H1 (cell line): ENCODE results near the gene LSR. TPM values are rescaled to one million over a fixed set of nuclear protein-coding genes. Genes with fewer than 3 reads are reported as not detected.

Source experiments
- CTCF ChIA-PET: fragments of 300-600 bp; sonication (Branson Sonifier 250); formaldehyde crosslinking; loops from one replicate; lab custom pipeline; 2021; ENCODE audit not compliant: partially characterized antibody; lab: Charles Lee
- POLR2A ChIA-PET: fragments of 300-600 bp; sonication (Branson Sonifier 250); formaldehyde crosslinking; loops from one replicate; lab custom pipeline; 2021; ENCODE audit warnings: inconsistent platforms; ENCODE audit not compliant: partially characterized antibody; lab: Charles Lee
- DNase-seq, 2 experiments: peaks; one replicate each; pipeline versions ENCODE4 v3.0.0 to v3.0.0-alpha.2; 2010 to 2022; ENCODE audit warnings: low spot score in 2 of 2, low read depth in 1 of 2, mixed read lengths in 1 of 2
- FAIRE-seq: peaks from 2 replicates; lab custom pipeline; 2011; peaks lifted over from hg19 to GRCh38; lab: Jason Lieb, UNC
- H2AFZ ChIP-seq: 2 replicates; pipeline ENCODE4 v1.8.1; 2012; ENCODE audit warnings: low read length, inconsistent platforms
- H2AK5ac ChIP-seq: 2 replicates; pipeline ENCODE4 v1.6.1; 2013; ENCODE audit warnings: low read depth, low read length
- H2BK120ac ChIP-seq: replicated peaks from 2 replicates; pipeline ENCODE3; 2013; ENCODE audit warnings: low read depth, low read length, inconsistent platforms
- H2BK12ac ChIP-seq: 2 replicates; pipeline ENCODE4 v1.6.1; 2013; ENCODE audit warnings: low read depth, low read length
- H2BK15ac ChIP-seq: 2 replicates; pipeline ENCODE4 v1.6.1; 2013; ENCODE audit warnings: low read length
- H2BK20ac ChIP-seq: 2 replicates; pipeline ENCODE4 v1.6.1; 2013; ENCODE audit warnings: low read length
- H2BK5ac ChIP-seq: 2 replicates; pipeline ENCODE4 v1.6.1; 2013; ENCODE audit warnings: low read depth, low read length
- H3K14ac ChIP-seq: 2 replicates; pipeline ENCODE4 v1.6.1; 2013; ENCODE audit warnings: inconsistent platforms; ENCODE audit not compliant: insufficient read length
- H3K18ac ChIP-seq: 2 replicates; pipeline ENCODE4 v1.6.1; 2013; ENCODE audit warnings: low read length; ENCODE audit errors: extremely low read depth
- H3K23ac ChIP-seq: 2 replicates; pipeline ENCODE4 v1.6.1; 2013; ENCODE audit warnings: inconsistent platforms; ENCODE audit not compliant: insufficient read length
- H3K23me2 ChIP-seq: 2 replicates; pipeline ENCODE4 v1.6.1; 2013; ENCODE audit warnings: low read depth, low read length
- H3K27ac ChIP-seq: 2 replicates; pipeline ENCODE4 v1.6.1; 2011; ENCODE audit warnings: low read depth, low read length, inconsistent platforms
- H3K27me3 ChIP-seq, 4 experiments: replicated peaks in 1 of 4; 1 replicate in 1 of 4; 2 replicates in 3 of 4; pipeline versions ENCODE4 v1.6.1 to v1.8.1; 2011 to 2013; ENCODE audit warnings: low read length in 3 of 4, mild to moderate bottlenecking in 3 of 4, inconsistent platforms in 2 of 4, mixed read lengths in 2 of 4, moderate library complexity in 1 of 4; ENCODE audit not compliant: control insufficient read depth in 3 of 4, insufficient read depth in 3 of 4; ENCODE audit errors: extremely low read depth in 1 of 4
- H3K36me3 ChIP-seq, 4 experiments: 2 replicates each; pipeline versions ENCODE4 v1.6.1 to v1.8.1; 2011 to 2013; ENCODE audit warnings: mild to moderate bottlenecking in 4 of 4, low read length in 3 of 4, moderate library complexity in 2 of 4, control low read depth in 1 of 4, inconsistent platforms in 1 of 4; ENCODE audit not compliant: insufficient read depth in 4 of 4, control insufficient read depth in 2 of 4
- H3K4ac ChIP-seq: replicated peaks from 2 replicates; pipeline ENCODE3; 2013; ENCODE audit warnings: low read length, low read depth, mixed read lengths, inconsistent platforms; ENCODE audit not compliant: insufficient read length
- H3K4me1 ChIP-seq, 4 experiments: replicated peaks in 1 of 4; 1 replicate in 1 of 4; 2 replicates in 3 of 4; pipeline versions ENCODE4 v1.6.1 to v1.8.1; 2011 to 2013; ENCODE audit warnings: low read length in 3 of 4, inconsistent platforms in 2 of 4, mixed read lengths in 1 of 4; ENCODE audit not compliant: insufficient read depth in 4 of 4, control insufficient read depth in 3 of 4
- H3K4me2 ChIP-seq, 2 experiments: 2 replicates each; pipeline versions ENCODE4 v1.6.1 to v1.8.1; 2011 to 2013; ENCODE audit warnings: low read depth in 2 of 2, low read length in 2 of 2, control low read depth in 1 of 2, inconsistent platforms in 1 of 2, mild to moderate bottlenecking in 1 of 2; ENCODE audit not compliant: insufficient read depth in 1 of 2
- H3K4me3 ChIP-seq, 4 experiments: fragments of 200-600, 300-600 bp in 1 of 4; sonication (generic), shearing (Covaris generic), sonication (Bioruptor Twin) in 1 of 4; 2 replicates each; pipeline versions ENCODE4 v1.5.1 to v1.8.1; 2011 to 2016; ENCODE audit warnings: low read length in 4 of 4, low read depth in 3 of 4, control low read depth in 2 of 4, inconsistent platforms in 2 of 4, mild to moderate bottlenecking in 2 of 4, mixed read lengths in 1 of 4, moderate library complexity in 1 of 4; ENCODE audit not compliant: insufficient read depth in 2 of 4; ENCODE audit errors: extremely low read depth in 1 of 4
- H3K56ac ChIP-seq: replicated peaks from 2 replicates; pipeline ENCODE3; 2013; ENCODE audit warnings: low read depth, mild to moderate bottlenecking, mixed read lengths, low read length, inconsistent platforms; ENCODE audit not compliant: insufficient read length
- H3K79me1 ChIP-seq: 2 replicates; pipeline ENCODE4 v1.6.1; 2013; ENCODE audit warnings: low read depth, low read length, control low read depth
- H3K79me2 ChIP-seq, 2 experiments: 2 replicates each; pipeline versions ENCODE4 v1.6.1 to v1.8.1; 2012 to 2013; ENCODE audit warnings: low read length in 2 of 2, mild to moderate bottlenecking in 2 of 2, inconsistent platforms in 1 of 2; ENCODE audit not compliant: insufficient read depth in 2 of 2, control insufficient read depth in 1 of 2
- H3K9ac ChIP-seq, 4 experiments: replicated peaks in 1 of 4; 1 replicate in 1 of 4; 2 replicates in 3 of 4; pipeline versions ENCODE4 v1.6.1 to v1.8.1; 2011 to 2013; ENCODE audit warnings: low read depth in 3 of 4, low read length in 3 of 4, control low read depth in 2 of 4, mild to moderate bottlenecking in 2 of 4, moderate library complexity in 2 of 4, inconsistent platforms in 1 of 4; ENCODE audit errors: extremely low read depth in 1 of 4
- H3K9me3 ChIP-seq, 2 experiments: 2 replicates each; pipeline versions ENCODE4 v1.6.1 to v1.8.1; 2012 to 2013; ENCODE audit warnings: mild to moderate bottlenecking in 2 of 2, moderate library complexity in 2 of 2, control low read depth in 1 of 2, inconsistent platforms in 1 of 2, low read depth in 1 of 2, low read length in 1 of 2, mixed read lengths in 1 of 2; ENCODE audit not compliant: insufficient read depth in 2 of 2
- H4K20me1 ChIP-seq, 2 experiments: replicated peaks in 1 of 2; 2 replicates each; pipeline versions ENCODE3 to v1.8.1; 2011 to 2013; ENCODE audit warnings: inconsistent platforms in 2 of 2, low read length in 2 of 2, mild to moderate bottlenecking in 1 of 2; ENCODE audit not compliant: insufficient read depth in 2 of 2, control insufficient read depth in 1 of 2
- H4K5ac ChIP-seq: 2 replicates; pipeline ENCODE4 v1.6.1; 2013; ENCODE audit warnings: low read length, low read depth, mixed read lengths, inconsistent platforms; ENCODE audit not compliant: insufficient read length
- H4K8ac ChIP-seq: 2 replicates; pipeline ENCODE4 v1.8.0; 2013; ENCODE audit warnings: mild to moderate bottlenecking, moderate library complexity, low read length, inconsistent platforms; ENCODE audit not compliant: insufficient read depth; ENCODE audit errors: extremely low read depth
- H4K91ac ChIP-seq: replicated peaks from 2 replicates; pipeline ENCODE3; 2013; ENCODE audit warnings: low read length, mixed read lengths, inconsistent platforms; ENCODE audit not compliant: insufficient read length
- ASH2L ChIP-seq: fragments of 200-600, 300-600 bp; sonication (generic); IDR thresholded peaks from one replicate; pipeline ENCODE4 v1.7.1; 2017; ENCODE audit warnings: low read length
- BCL11A ChIP-seq, 2 experiments: IDR thresholded peaks; one replicate each; pipeline ENCODE4 v1.6.1; 2011; ENCODE audit warnings: low read depth in 2 of 2, low read length in 2 of 2, mild to moderate bottlenecking in 2 of 2
- CBX5 ChIP-seq: fragments of 300-800, 300-1000 bp; sonication (generic); IDR thresholded peaks from 2 replicates; pipeline ENCODE4 v1.7.1; 2016; ENCODE audit warnings: antibody characterized with exemption, low read length, low read depth
- EP300 ChIP-seq, 2 experiments: IDR thresholded peaks; 1 replicate in 1 of 2; 2 replicates in 1 of 2; pipeline ENCODE4 v1.6.1; 2011 to 2012; ENCODE audit warnings: low read depth in 2 of 2, low read length in 2 of 2, mild to moderate bottlenecking in 2 of 2, borderline replicate concordance in 1 of 2, inconsistent platforms in 1 of 2, moderate library complexity in 1 of 2
- EZH2 ChIP-seq: fragments of 200-600 bp; sonication (generic); IDR thresholded peaks from 2 replicates; pipeline ENCODE4 v1.7.1; 2012; ENCODE audit warnings: low read depth, mild to moderate bottlenecking, moderate library complexity, low read length, inconsistent platforms; ENCODE audit not compliant: severe bottlenecking
- PHF8 ChIP-seq: fragments of 200-600 bp; sonication (generic); conservative IDR thresholded peaks from 2 replicates; pipeline ENCODE4 v1.7.1; 2012; ENCODE audit warnings: low read depth, mild to moderate bottlenecking, inconsistent platforms, low read length, moderate library complexity
- POLR2AphosphoS5 ChIP-seq: IDR thresholded peaks from 2 replicates; pipeline ENCODE4 v1.6.1; 2011; ENCODE audit warnings: low read depth, low read length
- RFX5 ChIP-seq: IDR thresholded peaks from 2 replicates; pipeline ENCODE4 v1.6.1; 2011; ENCODE audit warnings: low read depth, low read length, improper control_type of control experiment, borderline replicate concordance
- SIRT6 ChIP-seq: IDR thresholded peaks from one replicate; pipeline ENCODE4 v1.7.1; 2012; ENCODE audit warnings: low read length, inconsistent platforms
- SIX5 ChIP-seq: IDR thresholded peaks from 2 replicates; pipeline ENCODE4 v1.6.1; 2011; ENCODE audit warnings: mild to moderate bottlenecking, low read depth, low read length
- SP4 ChIP-seq: IDR thresholded peaks from 2 replicates; pipeline ENCODE4 v1.6.1; 2012; ENCODE audit warnings: low read length, inconsistent platforms
- TAF7 ChIP-seq: optimal IDR thresholded peaks from 2 replicates; pipeline ENCODE3; 2011; ENCODE audit warnings: low read depth, mild to moderate bottlenecking, inconsistent platforms, low read length, moderate library complexity, borderline replicate concordance
- TEAD4 ChIP-seq: IDR thresholded peaks from 2 replicates; pipeline ENCODE4 v1.6.1; 2012; ENCODE audit warnings: low read depth, low read length, inconsistent platforms, mixed read lengths
- WGBS, 2 experiments: shearing (Covaris generic) in 1 of 2; methylation state at CpG; one replicate each; pipeline versions ENCODE4 v1.1.6 to v1.1.7; 2013 to 2015; ENCODE audit warnings: low lambda C conversion rate in 2 of 2, mixed read lengths in 2 of 2, inconsistent platforms in 1 of 2, low coverage in 1 of 2, missing lambda C conversion rate in 1 of 2; ENCODE audit not compliant: insufficient replicate concordance in 2 of 2, insufficient coverage in 1 of 2, insufficient read length in 1 of 2; ENCODE audit errors: extremely low coverage in 1 of 2, missing lambda C conversion rate in 1 of 2; 5-methylcytosine and 5-hydroxymethylcytosine counted together
- polyA plus RNA-seq, 7 experiments: library from polyadenylated mRNA; depleted of rRNA in 3 of 7; stranded (reverse) in 5 of 7; unstranded in 2 of 7; fragments of >200 nt in 5 of 7; fragments of 200-250 nt in 2 of 7; gene quantifications; 1 replicate in 5 of 7; 2 replicates in 1 of 7; 4 replicates in 1 of 7; pipeline versions ENCODE4 v1.2.1 to v1.2.3, GENCODE V29; 2011 to 2013; ENCODE audit warnings: missing spikeins in 2 of 7, mixed read lengths in 2 of 7
- total RNA-seq: library from RNA; stranded (reverse); fragmentation: NEBNext Ultra II Directional; extraction: Animal tissue kit (Norgen Biotek cat#: 25700); gene quantifications from 2 replicates; pipeline ENCODE4 v1.2.1, GENCODE V29; 2021
- TF ChIP-seq, protein P1 (sequence below): IDR thresholded peaks from 2 replicates; pipeline ENCODE4 v1.6.1; 2012; ENCODE audit warnings: inconsistent platforms

LSR gene
- total and polyA plus RNA-seq, 2 of the 8 experiments (the other 6 are each of a cell fraction or from before 2014, with no cell fraction given), result 159 to 186 TPM

DNA sequence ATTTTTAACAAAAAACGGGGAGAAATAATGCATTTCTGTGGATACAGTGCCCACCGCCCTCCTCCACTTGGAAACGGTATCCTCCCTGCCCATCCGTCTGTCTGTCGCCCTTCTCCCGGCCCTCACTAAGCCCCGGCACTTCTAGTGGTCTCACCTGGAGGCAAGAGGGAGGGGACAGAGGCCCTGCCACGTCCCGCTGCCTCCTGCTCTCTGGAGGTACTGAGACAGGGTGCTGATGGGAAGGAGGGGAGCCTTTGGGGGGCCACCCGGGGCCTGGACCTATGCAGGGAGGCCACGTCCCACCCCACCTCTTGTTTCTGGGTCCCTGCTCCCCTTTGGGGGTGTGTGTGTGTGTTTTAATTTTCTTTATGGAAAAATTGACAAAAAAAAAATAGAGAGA, 30.6 kb downstream of the LSR start:
- H4K20me1 ChIP-seq, result peaks cover 0 to 4% of the 10 kb centered on the region in 2 experiments
- no peak overlapping the region for H2BK15ac ChIP-seq
- H3K14ac ChIP-seq, result no peak overlapping the region
- ChIA-PET POLR2A (interaction anchor here (0.8 to 5.5 kb wide), 6 partner anchors 9 to 269 kb away, joined by 3 to 28 read pairs (median 11); partner anchors contain the start of genes MAG and USF2), CTCF (interaction anchor here (0.6 to 2.1 kb wide), 4 partner anchors 10 to 280 kb away, joined by 3 to 7 read pairs (median 3); partner anchors contain the start of genes LGI4 and USF2)
- no peak overlapping the region for H2AK5ac ChIP-seq
- H3K4ac ChIP-seq, result no peak overlapping the region
- no peak overlapping the region for H3K56ac ChIP-seq
- H3K36me3 ChIP-seq, result peaks cover 5 to 8% (median 5%) of the 10 kb centered on the region in 4 experiments; a peak in 6 of 8 replicates
- H3K23me2 ChIP-seq, result no peaks in the 10 kb centered on the region
- H4K8ac ChIP-seq, result no peak overlapping the region
- H3K4me1 ChIP-seq, result peaks cover 0 to 3% (median 0%) of the 10 kb centered on the region in 4 experiments; a peak in 3 of 7 replicates
- H3K27ac ChIP-seq, result no peak overlapping the region
- no peaks in the 10 kb centered on the region for H3K27me3 ChIP-seq
- DNase-seq (no peak), FAIRE-seq (no peak)
- H3K9ac ChIP-seq, result no peak overlapping the region
- H2BK12ac ChIP-seq, result no peak overlapping the region
- no peak overlapping the region for H3K4me2 ChIP-seq
- no peaks in the 10 kb centered on the region for H3K9me3 ChIP-seq
- no peaks in the 10 kb centered on the region for H3K79me2 ChIP-seq
- H4K91ac ChIP-seq, result no peak overlapping the region
- no peak overlapping the region for H2AFZ ChIP-seq
- H3K79me1 ChIP-seq, result no peaks in the 10 kb centered on the region
- 90% methylated on average over 7 of the region's 11 CpGs; no CpG with 5 or more reads in 1 of the 2 experiments for WGBS, 2 experiments
- H2BK20ac ChIP-seq, result no peak overlapping the region
- no peak overlapping the region for H2BK120ac ChIP-seq
- no peak overlapping the region for H3K18ac ChIP-seq
- H3K4me3 ChIP-seq, result no peak overlapping the region
- no peak overlapping the region for H4K5ac ChIP-seq
- H2BK5ac ChIP-seq, result no peak overlapping the region
- H3K23ac ChIP-seq, result no peak overlapping the region
- TF ChIP-seq ASH2L (no peak), RFX5 (no peak), CBX5 (no peak), SIRT6 (no peak), EZH2 (no peak), SIX5 (no peak), TEAD4 (no peak), SP4 (no peak), PHF8 (no peak), TAF7 (no peak), POLR2AphosphoS5 (no peak), EP300 (IDR thresholded peaks at IDR 0.05; ENCODE audit: borderline replicate concordance in 1 of 2, low read depth in 2 of 2, low read length in 2 of 2) (no peak), BCL11A (IDR thresholded peaks at IDR 0.05; ENCODE audit: low read depth in 2 of 2, low read length in 2 of 2) (no peak)
- TF ChIP-seq, protein P1, sequence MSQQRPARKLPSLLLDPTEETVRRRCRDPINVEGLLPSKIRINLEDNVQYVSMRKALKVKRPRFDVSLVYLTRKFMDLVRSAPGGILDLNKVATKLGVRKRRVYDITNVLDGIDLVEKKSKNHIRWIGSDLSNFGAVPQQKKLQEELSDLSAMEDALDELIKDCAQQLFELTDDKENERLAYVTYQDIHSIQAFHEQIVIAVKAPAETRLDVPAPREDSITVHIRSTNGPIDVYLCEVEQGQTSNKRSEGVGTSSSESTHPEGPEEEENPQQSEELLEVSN, result no peak
